Glomerular visceral epithelial cell (primary cell): ENCODE data around the gene ABCD3.
A peak's percentile ranks its signal among the peaks of the same experiment; 100 is the strongest.
"Not testable (repeated sequence)": the region's sequence is repeated elsewhere in the genome, so short reads cannot be mapped to it uniquely, and the experiment has no call there.

Experiments
- DNase-seq: peaks from one replicate; pipeline ENCODE4 v3.0.0-alpha.2; 2016; ENCODE audit errors: extremely low spot score

Gene ABCD3

GRCh38 chr1:94417978-94418663 lies at the start of gene ABCD3:
Gene ABCD3, plus strand, starts transcription at chr1:94418389. Its CDS starts 90 bp downstream, at chr1:94418479.
- DNase-seq = peak; percentile 99

- DNase-seq = not testable (repeated sequence)
Observed at GRCh38 chr1:94372771-94373170, 45.4 kb upstream of the ABCD3 start.

DNA sequence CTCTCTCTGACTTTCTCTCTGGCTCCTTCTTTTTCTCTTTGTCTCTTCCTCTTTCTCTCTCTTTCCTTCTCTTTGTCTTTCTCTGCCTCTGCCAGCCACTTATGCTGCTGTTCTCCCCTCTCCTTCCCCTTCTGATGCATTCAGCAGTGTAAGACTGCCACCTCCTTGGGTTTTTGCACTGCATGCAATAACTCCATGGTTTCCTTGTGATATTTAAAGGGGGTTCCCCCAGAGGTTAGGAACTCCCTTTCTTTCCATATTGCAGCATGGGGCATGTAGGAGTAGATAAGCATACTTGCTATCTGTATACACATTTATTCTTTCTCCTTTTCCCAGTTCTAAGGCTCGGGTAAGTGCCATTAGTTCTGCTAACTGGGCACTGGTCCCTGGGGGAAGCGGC lies 44.9 kb upstream of the ABCD3 start:
- DNase-seq = not testable (repeated sequence)

GRCh38 chr1:94375666-94376065 lies 42.5 kb upstream of the ABCD3 start:
- not testable (repeated sequence) for DNase-seq

GRCh38 chr1:94378493-94378892 lies 39.7 kb upstream of the ABCD3 start:
- DNase-seq = not testable (repeated sequence)

GRCh38 chr1:94379615-94380014 lies 38.6 kb upstream of the ABCD3 start:
- DNase-seq = no peak

DNA sequence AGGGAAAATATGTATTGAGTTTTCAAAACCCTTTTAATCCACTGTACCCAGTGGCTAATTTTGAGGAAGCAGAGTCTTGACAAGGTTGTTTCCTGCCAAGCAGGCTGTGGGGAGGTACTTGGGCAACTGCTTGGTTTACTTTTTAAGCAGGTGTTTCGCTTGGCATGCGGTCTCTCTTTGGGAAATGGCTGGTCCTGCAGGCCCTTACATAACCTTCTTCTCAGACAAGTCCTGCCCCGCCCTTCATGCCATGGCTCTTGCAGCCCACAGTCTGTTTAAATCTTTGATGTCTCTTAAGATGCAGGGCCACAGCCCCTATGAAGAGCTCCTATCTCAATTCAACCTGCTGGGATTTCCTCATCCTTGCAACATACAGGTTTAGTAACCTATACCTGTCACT lies 36.0 kb upstream of the ABCD3 start:
- no peak for DNase-seq

DNA sequence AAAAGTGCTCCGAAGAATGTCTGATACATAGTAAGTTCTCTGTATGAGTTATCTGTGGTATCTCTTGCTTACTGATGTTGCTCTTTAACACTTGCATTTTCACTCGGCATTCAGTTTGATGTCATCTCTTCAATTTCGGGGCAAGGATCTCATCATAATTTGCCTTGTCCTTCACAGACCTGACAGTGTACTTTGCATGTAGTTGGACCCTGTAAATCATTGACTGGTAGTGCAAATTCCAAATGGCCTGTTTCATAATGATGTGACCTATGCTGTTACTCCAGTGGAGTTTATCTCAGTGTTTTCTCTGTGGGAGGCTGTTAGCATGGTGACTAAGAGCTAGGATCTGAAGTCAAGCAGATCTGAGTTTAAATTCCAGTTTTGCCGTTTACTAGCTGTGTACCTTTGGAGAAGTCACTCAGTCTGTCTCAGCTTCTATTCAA lies 34.2 kb upstream of the ABCD3 start:
- peak; percentile 96 for DNase-seq

- DNase-seq = peak; percentile 47
Observed at GRCh38 chr1:94384485-94385265, 33.5 kb upstream of the ABCD3 start.

DNA sequence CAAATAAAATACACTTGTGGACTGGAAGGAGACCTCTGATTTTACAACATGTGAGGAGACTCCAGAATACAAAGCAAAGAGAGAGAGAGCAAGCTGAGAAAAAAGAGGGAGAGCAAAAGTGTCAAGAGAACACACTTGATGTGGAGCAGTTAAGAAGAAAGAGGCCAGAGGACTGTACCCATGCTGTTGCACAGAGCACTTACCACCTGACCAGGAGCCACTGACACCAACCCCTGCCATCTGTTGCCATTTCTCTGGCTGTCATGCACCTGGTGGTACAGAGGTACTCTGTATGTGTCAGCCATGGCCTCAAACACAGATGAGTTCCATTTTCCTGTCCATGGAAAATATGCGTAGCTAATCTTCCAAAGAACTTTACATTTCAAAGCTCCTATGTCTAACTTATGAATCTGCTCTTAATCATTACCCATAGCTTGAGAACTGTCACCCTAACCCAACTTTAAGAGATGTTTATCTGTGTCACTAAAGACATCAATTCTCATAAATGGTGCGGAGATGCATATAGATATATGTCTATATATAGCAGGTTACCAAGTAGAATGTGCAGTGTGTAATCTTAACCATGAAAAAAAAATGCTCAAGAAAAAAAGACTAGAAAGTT lies 32.8 kb upstream of the ABCD3 start:
- DNase-seq = no peak

DNA sequence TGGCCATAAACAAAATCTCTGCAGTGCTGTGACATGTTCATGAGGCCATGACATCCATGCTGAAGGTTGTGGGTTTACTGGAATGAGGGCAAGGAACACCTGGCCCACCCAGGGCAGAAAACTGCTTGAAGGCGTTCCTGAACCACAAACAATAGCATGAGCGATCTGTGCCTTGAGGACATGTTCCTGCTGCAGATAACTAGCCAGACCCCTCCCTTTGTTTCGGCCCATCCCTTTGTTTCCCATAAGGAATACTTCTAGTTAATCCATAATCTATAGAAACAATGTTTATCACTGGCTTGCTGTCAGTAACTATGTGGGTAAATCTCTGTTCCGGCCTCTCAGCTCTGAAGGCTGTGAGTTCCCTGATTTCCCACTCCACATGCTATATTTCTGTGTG lies 28.9 kb upstream of the ABCD3 start:
- DNase-seq = no peak

DNA sequence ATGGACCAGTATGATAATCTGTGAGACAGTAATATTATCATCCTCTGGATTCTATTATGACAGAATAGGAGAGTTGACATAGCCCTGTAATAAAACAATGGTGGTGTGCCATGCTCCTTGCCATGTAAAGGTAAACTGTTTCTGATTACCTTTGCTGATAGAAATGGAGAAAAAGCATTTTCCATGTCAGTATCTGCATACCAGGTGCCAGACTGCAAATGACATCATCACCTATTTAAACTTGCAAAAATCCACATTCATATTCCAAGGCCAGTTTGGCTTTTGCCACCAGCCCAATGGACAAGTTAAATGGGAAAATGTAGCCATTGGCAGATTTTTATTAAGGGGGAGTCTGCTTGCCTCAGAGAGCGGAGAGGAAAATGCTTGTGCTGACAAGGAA lies 23.9 kb upstream of the ABCD3 start:
- DNase-seq = no peak

DNA sequence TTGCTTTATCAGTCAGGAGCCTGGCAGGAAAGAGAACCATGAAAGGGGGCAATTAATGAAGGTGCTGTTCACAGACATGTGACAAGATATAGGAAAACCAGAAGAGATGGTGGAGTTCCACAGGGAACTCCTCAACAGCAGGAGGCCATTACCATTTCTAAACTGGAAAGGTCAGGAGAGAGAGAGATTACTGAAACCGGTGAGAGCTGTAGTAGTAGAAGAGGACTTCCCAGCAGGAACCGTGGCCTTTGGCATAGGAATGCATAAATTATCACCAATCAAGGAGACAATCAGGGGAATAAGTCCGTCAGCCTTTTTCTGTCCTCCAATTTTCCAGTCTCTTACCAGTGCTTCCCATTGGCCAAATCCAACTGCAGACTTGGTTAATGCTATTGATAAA lies 23.0 kb upstream of the ABCD3 start:
- no peak for DNase-seq

- no peak for DNase-seq
Observed at GRCh38 chr1:94395748-94396309, 22.4 kb upstream of the ABCD3 start.

- no peak for DNase-seq
Observed at GRCh38 chr1:94396356-94397010, 21.7 kb upstream of the ABCD3 start.

DNA sequence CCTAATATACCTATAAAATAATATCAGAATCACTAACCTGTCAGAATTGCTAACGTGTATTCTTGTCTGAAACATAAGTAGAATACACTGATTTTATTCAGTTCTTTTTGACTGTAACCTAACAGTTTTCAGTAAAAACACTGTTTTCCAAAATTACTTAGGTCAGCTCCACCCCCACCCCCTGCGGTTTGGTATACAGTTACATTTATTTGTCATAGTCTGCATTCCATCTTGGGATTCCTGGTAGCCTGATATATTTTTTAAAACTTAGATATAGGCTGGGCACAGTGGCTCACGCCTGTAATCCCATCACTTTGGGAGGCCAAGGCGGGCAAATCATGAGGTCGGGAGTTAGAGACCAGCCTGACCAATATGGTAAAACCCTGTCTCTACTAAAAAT lies 19.8 kb upstream of the ABCD3 start:
- DNase-seq = no peak

GRCh38 chr1:94399453-94399852 lies 18.7 kb upstream of the ABCD3 start:
- DNase-seq = no peak

DNA sequence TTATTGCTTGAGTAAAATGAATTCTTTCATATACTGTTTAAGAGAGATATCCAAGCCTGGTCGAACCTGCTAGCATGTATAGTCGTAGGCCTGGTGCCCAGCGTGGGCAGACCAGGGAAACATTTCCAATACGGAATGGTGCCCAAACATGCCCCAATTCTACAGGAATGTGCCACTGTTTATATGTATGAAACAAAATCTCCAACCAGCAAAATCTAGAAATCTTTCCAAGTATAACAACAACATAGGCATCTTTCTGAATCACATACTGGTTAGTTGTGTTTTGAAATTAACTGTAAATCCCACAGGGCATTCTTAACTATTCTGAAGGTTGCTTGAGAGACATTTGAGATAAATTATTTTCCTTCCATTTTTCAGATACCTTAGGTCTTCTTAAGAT lies 17.0 kb upstream of the ABCD3 start:
- no peak for DNase-seq

DNA sequence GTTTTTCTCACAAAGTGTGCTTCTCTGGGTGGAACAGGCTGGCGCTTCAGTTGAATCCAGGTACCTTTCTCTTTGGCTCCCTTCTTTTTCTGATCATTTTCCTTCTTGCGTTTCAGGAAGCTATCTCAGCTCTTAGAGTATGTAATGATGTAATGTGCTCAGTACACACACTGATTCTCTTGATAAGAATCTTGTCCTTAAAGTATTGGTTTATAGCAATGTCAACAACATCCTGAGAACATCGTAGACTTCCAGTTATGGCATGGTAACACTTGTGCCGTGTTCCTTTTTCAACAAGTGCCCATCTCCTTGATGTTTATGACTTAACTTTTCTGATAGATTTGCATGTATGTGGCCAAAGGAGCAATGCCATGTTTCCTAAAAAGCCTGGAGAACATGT lies 11.7 kb upstream of the ABCD3 start:
- no peak for DNase-seq

GRCh38 chr1:94408104-94408830 lies 9.9 kb upstream of the ABCD3 start:
- DNase-seq = no peak

GRCh38 chr1:94411237-94411636 lies 7.0 kb upstream of the ABCD3 start:
- DNase-seq = no peak
